ENCODE results near the gene OXLD1. TPM values are rescaled to one million over a fixed set of nuclear protein-coding genes. Genes with fewer than 3 reads are reported as not detected.

Gene OXLD1
- total RNA-seq, 1 donor = 23.7 TPM

- no peak for TF ChIP-seq CTCF (IDR thresholded peaks at IDR 0.05; ENCODE audit: insufficient read depth, low read depth, low read length)
- DNase-seq (ENCODE audit: low read depth) = no peak
- no peak overlapping the region for H3K4me3 ChIP-seq (ENCODE audit: low read depth, low read length)
These were observed 21.6 kb upstream of the OXLD1 start for GRCh38 chr17:81687770-81688541.

- no peak for TF ChIP-seq CTCF (IDR thresholded peaks at IDR 0.05; ENCODE audit: insufficient read depth, low read depth, low read length)
- DNase-seq (ENCODE audit: low read depth) = no peak
These were observed 20.2 kb upstream of the OXLD1 start for GRCh38 chr17:81686614-81687013.

GRCh38 chr17:81685108-81685507 lies 18.7 kb upstream of the OXLD1 start:
- peak overlapping the region; percentile 93 for H3K4me3 ChIP-seq (ENCODE audit: low read depth, low read length)
- peak; percentile 39 for DNase-seq (ENCODE audit: low read depth)
- no peak for TF ChIP-seq CTCF (IDR thresholded peaks at IDR 0.05; ENCODE audit: insufficient read depth, low read depth, low read length)

More at GRCh38 chr17:81686614-81687013, 20.2 kb upstream of the OXLD1 start:
- H3K4me3 ChIP-seq (ENCODE audit: low read depth, low read length) = no peak overlapping the region

GRCh38 chr17:81684442-81684911 lies 18.1 kb upstream of the OXLD1 start:
- H3K4me3 ChIP-seq (ENCODE audit: low read depth, low read length) = peak overlapping the region; percentile 93
- no peak for TF ChIP-seq CTCF (IDR thresholded peaks at IDR 0.05; ENCODE audit: insufficient read depth, low read depth, low read length)
- DNase-seq (ENCODE audit: low read depth) = no peak

- no peak for TF ChIP-seq CTCF (IDR thresholded peaks at IDR 0.05; ENCODE audit: insufficient read depth, low read depth, low read length)
- peak; percentile 100 for DNase-seq (ENCODE audit: low read depth)
- H3K4me3 ChIP-seq (ENCODE audit: low read depth, low read length) = peak within 1 kb of the TSS; percentile 93
These were observed 17.4 kb upstream of the OXLD1 start, which contains the start of the genes ARL16 and HGS for GRCh38 chr17:81683584-81684441. ARL16 (minus strand) TSS chr17:81683797; CDS start chr17:81683753, 44 bp downstream. HGS (plus strand) TSS chr17:81684011; CDS start chr17:81684067, 56 bp downstream.

- peak overlapping the region; percentile 93 for H3K4me3 ChIP-seq (ENCODE audit: low read depth, low read length)
- no peak for DNase-seq (ENCODE audit: low read depth)
- no peak for TF ChIP-seq CTCF (IDR thresholded peaks at IDR 0.05; ENCODE audit: insufficient read depth, low read depth, low read length)
These were observed 16.8 kb upstream of the OXLD1 start for GRCh38 chr17:81683208-81683583.
